Stimulated activated CD4-positive, alpha-beta T cell treated with anti-CD3 and anti-CD28 coated beads, Interleukin-1b, Interleukin-23, amount 100 ng/mL, for 1 hour (primary cell): ENCODE results near the gene CARS1.
"Not testable (repeated sequence)": the region's sequence is repeated elsewhere in the genome, so short reads cannot be mapped to it uniquely, and the experiment has no call there.

Experiments
- DNase-seq, 2 donors: peaks; one replicate each; pipeline ENCODE4 v3.0.0-alpha.2; 2020; ENCODE audit warnings: low read depth in 2 of 2

The CARS1 gene

GRCh38 chr11:3063432-3063831 lies 6.2 kb upstream of the CARS1 start:
- not testable (repeated sequence) for DNase-seq

GRCh38 chr11:3060436-3061025 lies 3.3 kb upstream of the CARS1 start:
- DNase-seq, result no peak

- no peak for DNase-seq
Observed at GRCh38 chr11:3058753-3059664, 1.8 kb upstream of the CARS1 start.

GRCh38 chr11:3056296-3057068 lies 741 bp downstream of the CARS1 start:
- DNase-seq, result no peak

GRCh38 chr11:3055891-3056290 lies 1.3 kb downstream of the CARS1 start:
- no peak for DNase-seq

GRCh38 chr11:3052567-3052966 lies 4.7 kb downstream of the CARS1 start:
- no peak for DNase-seq

- no peak for DNase-seq
Observed at GRCh38 chr11:3052109-3052479, 5.1 kb downstream of the CARS1 start.

GRCh38 chr11:3051196-3052108 lies 5.8 kb downstream of the CARS1 start:
- no peak for DNase-seq

GRCh38 chr11:3050386-3051195 lies 6.6 kb downstream of the CARS1 start:
- DNase-seq, result no peak

GRCh38 chr11:3049430-3050243 lies 7.6 kb downstream of the CARS1 start:
- DNase-seq, result peak; percentile 19 to 41

- no peak for DNase-seq
Observed at GRCh38 chr11:3047637-3048036, 9.6 kb downstream of the CARS1 start.

- no peak for DNase-seq
Observed at GRCh38 chr11:3046641-3047040, 10.6 kb downstream of the CARS1 start.

GRCh38 chr11:3046190-3046589 lies 11.0 kb downstream of the CARS1 start:
- no peak for DNase-seq

- no peak for DNase-seq
Observed at GRCh38 chr11:3044915-3045314, 12.3 kb downstream of the CARS1 start.

GRCh38 chr11:3044004-3044403 lies 13.2 kb downstream of the CARS1 start:
- no peak for DNase-seq

- DNase-seq, result no peak
Observed at GRCh38 chr11:3043315-3043871, 13.8 kb downstream of the CARS1 start.

- DNase-seq, result no peak
Observed at GRCh38 chr11:3042496-3043314, 14.5 kb downstream of the CARS1 start.

- no peak for DNase-seq
Observed at GRCh38 chr11:3041699-3042441, 15.4 kb downstream of the CARS1 start.
